Panc1 (cell line): ENCODE measurements around the gene SLC30A1.

Experiments
- POLR2AphosphoS5 ChIP-seq: IDR thresholded peaks from 2 replicates; pipeline ENCODE4 v1.6.1; 2012; ENCODE audit warnings: mild to moderate bottlenecking, low read depth, low read length, moderate library complexity
- SIN3A ChIP-seq: IDR thresholded peaks from 2 replicates; pipeline ENCODE4 v1.6.1; 2012; ENCODE audit warnings: low read depth, mild to moderate bottlenecking, low read length, moderate library complexity, borderline replicate concordance; ENCODE audit not compliant: insufficient read depth
- TCF7L2 ChIP-seq: IDR thresholded peaks from 2 replicates; pipeline ENCODE4 v1.6.1; 2011; ENCODE audit warnings: mild to moderate bottlenecking, low read depth, low read length, inconsistent platforms
- TF ChIP-seq, protein P1 (sequence below): fragments of 450-650 bp; IDR thresholded peaks from 2 replicates; pipeline ENCODE4 v1.5.1; 2017; ENCODE audit warnings: mild to moderate bottlenecking
- TF ChIP-seq, protein P2 (sequence below), 2 experiments: IDR thresholded peaks; 2 replicates each; pipeline ENCODE4 v1.6.1; 2011 to 2012; ENCODE audit warnings: low read depth in 2 of 2, control low read depth in 1 of 2, low read length in 1 of 2, mild to moderate bottlenecking in 1 of 2, moderate library complexity in 1 of 2; ENCODE audit not compliant: insufficient read depth in 1 of 2

- TF ChIP-seq SIN3A (no peak), POLR2AphosphoS5 (no peak), TCF7L2 (no peak)
- TF ChIP-seq, protein P1, sequence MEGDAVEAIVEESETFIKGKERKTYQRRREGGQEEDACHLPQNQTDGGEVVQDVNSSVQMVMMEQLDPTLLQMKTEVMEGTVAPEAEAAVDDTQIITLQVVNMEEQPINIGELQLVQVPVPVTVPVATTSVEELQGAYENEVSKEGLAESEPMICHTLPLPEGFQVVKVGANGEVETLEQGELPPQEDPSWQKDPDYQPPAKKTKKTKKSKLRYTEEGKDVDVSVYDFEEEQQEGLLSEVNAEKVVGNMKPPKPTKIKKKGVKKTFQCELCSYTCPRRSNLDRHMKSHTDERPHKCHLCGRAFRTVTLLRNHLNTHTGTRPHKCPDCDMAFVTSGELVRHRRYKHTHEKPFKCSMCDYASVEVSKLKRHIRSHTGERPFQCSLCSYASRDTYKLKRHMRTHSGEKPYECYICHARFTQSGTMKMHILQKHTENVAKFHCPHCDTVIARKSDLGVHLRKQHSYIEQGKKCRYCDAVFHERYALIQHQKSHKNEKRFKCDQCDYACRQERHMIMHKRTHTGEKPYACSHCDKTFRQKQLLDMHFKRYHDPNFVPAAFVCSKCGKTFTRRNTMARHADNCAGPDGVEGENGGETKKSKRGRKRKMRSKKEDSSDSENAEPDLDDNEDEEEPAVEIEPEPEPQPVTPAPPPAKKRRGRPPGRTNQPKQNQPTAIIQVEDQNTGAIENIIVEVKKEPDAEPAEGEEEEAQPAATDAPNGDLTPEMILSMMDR: no peak
- TF ChIP-seq, protein P2, sequence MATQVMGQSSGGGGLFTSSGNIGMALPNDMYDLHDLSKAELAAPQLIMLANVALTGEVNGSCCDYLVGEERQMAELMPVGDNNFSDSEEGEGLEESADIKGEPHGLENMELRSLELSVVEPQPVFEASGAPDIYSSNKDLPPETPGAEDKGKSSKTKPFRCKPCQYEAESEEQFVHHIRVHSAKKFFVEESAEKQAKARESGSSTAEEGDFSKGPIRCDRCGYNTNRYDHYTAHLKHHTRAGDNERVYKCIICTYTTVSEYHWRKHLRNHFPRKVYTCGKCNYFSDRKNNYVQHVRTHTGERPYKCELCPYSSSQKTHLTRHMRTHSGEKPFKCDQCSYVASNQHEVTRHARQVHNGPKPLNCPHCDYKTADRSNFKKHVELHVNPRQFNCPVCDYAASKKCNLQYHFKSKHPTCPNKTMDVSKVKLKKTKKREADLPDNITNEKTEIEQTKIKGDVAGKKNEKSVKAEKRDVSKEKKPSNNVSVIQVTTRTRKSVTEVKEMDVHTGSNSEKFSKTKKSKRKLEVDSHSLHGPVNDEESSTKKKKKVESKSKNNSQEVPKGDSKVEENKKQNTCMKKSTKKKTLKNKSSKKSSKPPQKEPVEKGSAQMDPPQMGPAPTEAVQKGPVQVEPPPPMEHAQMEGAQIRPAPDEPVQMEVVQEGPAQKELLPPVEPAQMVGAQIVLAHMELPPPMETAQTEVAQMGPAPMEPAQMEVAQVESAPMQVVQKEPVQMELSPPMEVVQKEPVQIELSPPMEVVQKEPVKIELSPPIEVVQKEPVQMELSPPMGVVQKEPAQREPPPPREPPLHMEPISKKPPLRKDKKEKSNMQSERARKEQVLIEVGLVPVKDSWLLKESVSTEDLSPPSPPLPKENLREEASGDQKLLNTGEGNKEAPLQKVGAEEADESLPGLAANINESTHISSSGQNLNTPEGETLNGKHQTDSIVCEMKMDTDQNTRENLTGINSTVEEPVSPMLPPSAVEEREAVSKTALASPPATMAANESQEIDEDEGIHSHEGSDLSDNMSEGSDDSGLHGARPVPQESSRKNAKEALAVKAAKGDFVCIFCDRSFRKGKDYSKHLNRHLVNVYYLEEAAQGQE (IDR thresholded peaks at IDR 0.05; ENCODE audit: insufficient read depth in 1 of 2, low read depth in 2 of 2, low read length in 1 of 2): no peak
Measured at GRCh38 chr1:211581526-211581925, 2.6 kb upstream of the SLC30A1 start.
